Measurements from ENCODE around the gene SELPLG. TPM values are rescaled to one million over a fixed set of nuclear protein-coding genes. Genes with fewer than 3 reads are reported as not detected.

Gene SELPLG
- total RNA-seq, 1 experiment from 2014 or later = 0.41 TPM

DNA sequence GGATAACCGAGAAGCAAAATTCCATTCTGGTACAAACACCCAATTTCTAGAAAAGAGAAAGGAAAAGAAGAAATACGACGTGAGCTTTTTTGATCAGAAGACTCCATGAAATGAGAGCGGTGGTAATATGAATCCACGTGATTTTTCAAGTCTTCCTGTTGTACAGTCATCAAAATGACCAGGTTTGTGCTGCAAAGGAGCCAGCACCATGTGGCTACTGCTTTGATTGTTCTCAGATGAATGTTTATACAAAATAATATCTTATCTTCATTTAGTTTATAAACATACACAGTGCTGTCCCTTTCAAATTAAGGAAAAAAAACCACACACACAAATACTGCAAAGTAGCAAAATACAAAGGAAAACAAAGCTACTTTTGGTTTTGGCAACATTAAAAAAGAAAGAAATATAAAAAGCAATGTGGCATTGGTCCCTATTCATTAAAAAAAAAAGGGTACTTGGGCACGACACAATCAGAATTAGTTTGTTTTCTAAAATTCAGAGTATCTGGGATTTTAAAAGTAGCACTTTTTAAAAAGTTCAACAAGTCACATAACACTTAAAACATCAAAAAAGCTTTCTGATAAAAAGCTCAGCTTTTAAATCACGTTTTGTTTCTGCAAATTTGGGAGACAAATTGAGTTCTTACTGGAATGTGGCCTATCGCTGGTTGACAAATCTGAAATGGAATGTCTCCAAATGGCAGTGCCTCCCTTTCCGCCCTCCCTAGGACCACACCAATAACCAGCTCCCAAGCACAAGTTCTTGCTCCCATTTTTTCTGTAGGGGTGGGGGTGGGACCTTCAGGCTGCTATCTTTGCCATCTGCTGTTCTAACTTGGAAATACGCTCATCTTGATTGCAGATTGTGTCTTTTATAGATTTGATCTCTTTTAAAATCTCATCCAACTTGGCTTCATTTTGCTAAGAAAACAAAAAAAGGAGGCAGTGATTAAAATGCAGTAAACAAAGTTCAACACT, 13.2 kb upstream of the SELPLG start:
- no TSS peak for BruUV-seq (replicated peaks)
- no peaks in the 10 kb centered on the region for H3K9me3 ChIP-seq (ENCODE audit: control insufficient read depth, insufficient read depth, low read depth, low read length)
- H3K4me1 ChIP-seq (ENCODE audit: control insufficient read depth, insufficient read depth, low read length) = peaks cover 3% of the 10 kb centered on the region; the same call in 1 of the 2 replicates
- intact Hi-C loops (cut with micrococcal nuclease; ENCODE audit: unreplicated experiment) (no loop called here), in situ Hi-C loops (cut with HindIII; ENCODE audit: low pct_unique_long_range_greater_than_20kb, low sequenced_read_pairs) (no loop called here)
- H3K27me3 ChIP-seq (ENCODE audit: control insufficient read depth, insufficient read depth, low read length) = no peaks in the 10 kb centered on the region
- H3K4me3 ChIP-seq (ENCODE audit: low read depth in 2 of 2, low read length in 2 of 2) = no peak overlapping the region
- POLR2A ChIA-PET = no interaction called here
- no peak for ATAC-seq
- TF ChIP-seq SIN3A (IDR thresholded peaks at IDR 0.05; ENCODE audit: borderline replicate concordance, insufficient read depth, low read depth, low read length) (no peak), CTCF (IDR thresholded peaks at IDR 0.05) (no peak), POLR2AphosphoS5 (IDR thresholded peaks at IDR 0.05; ENCODE audit: low read depth, low read length) (no peak), REST (IDR thresholded peaks at IDR 0.05; ENCODE audit: insufficient read depth in 1 of 2, low read depth in 2 of 2, low read length in 1 of 2) (no peak), TCF7L2 (IDR thresholded peaks at IDR 0.05; ENCODE audit: low read depth, low read length) (no peak)
- CTCF ChIA-PET = no interaction called here
- DNase-seq (ENCODE audit: low read depth, low spot score) = no peak
- no peak overlapping the region for H3K27ac ChIP-seq (ENCODE audit: low read length)
- peaks cover 10% of the 10 kb centered on the region for H3K36me3 ChIP-seq (ENCODE audit: control insufficient read depth, insufficient read depth, low read length)

- in situ Hi-C loops (cut with HindIII; ENCODE audit: low pct_unique_long_range_greater_than_20kb, low sequenced_read_pairs) = no loop called here
Observed at GRCh38 chr12:108645686-108646599, 12.2 kb upstream of the SELPLG start.

More at GRCh38 chr12:108645686-108646599, 12.2 kb upstream of the SELPLG start:
- Histone ChIP-seq H3K36me3 (ENCODE audit: control insufficient read depth, insufficient read depth, low read length) (peaks cover 10% of the 10 kb centered on the region; the same call in 1 of the 2 replicates), H3K27me3 (ENCODE audit: control insufficient read depth, insufficient read depth, low read length) (no peaks in the 10 kb centered on the region), H3K4me1 (ENCODE audit: control insufficient read depth, insufficient read depth, low read length) (peaks cover 3% of the 10 kb centered on the region; the same call in 1 of the 2 replicates), H3K4me3 (ENCODE audit: low read depth in 2 of 2, low read length in 2 of 2) (no peak overlapping the region), H3K27ac (ENCODE audit: low read length) (no peak overlapping the region), H3K9me3 (ENCODE audit: control insufficient read depth, insufficient read depth, low read depth, low read length) (no peaks in the 10 kb centered on the region)
- DNase-seq (ENCODE audit: low read depth, low spot score) (no peak), ATAC-seq (no peak)
- POLR2A ChIA-PET = interaction anchor here (0.7 kb wide), 1 partner anchor 145 kb away, joined by 11 read pairs; no protein-coding TSS in a partner anchor
- intact Hi-C loops (cut with micrococcal nuclease; ENCODE audit: unreplicated experiment) = no loop called here
- no peak for TF ChIP-seq SIN3A (IDR thresholded peaks at IDR 0.05; ENCODE audit: borderline replicate concordance, insufficient read depth, low read depth, low read length)
- TF ChIP-seq CTCF (IDR thresholded peaks at IDR 0.05) = no peak
- TF ChIP-seq REST (IDR thresholded peaks at IDR 0.05; ENCODE audit: insufficient read depth in 1 of 2, low read depth in 2 of 2, low read length in 1 of 2) = no peak
- TF ChIP-seq POLR2AphosphoS5 (IDR thresholded peaks at IDR 0.05; ENCODE audit: low read depth, low read length) = no peak
- TF ChIP-seq TCF7L2 (IDR thresholded peaks at IDR 0.05; ENCODE audit: low read depth, low read length) = no peak
- no TSS peak for BruUV-seq (replicated peaks)
- CTCF ChIA-PET = no interaction called here

All from Panc1 (cell line).